ENCODE measurements around the gene ETS1. TPM values are rescaled to one million over a fixed set of nuclear protein-coding genes. Genes with fewer than 3 reads are reported as not detected.
"Not testable (repeated sequence)": the region's sequence is repeated elsewhere in the genome, so short reads cannot be mapped to it uniquely, and the experiment has no call there.

The ETS1 gene
- polyA plus RNA-seq, 1 donor, result 75.5 TPM

GRCh38 chr11:128464878-128465450, 122.4 kb downstream of the ETS1 start:
- no peak for DNase-seq

- DNase-seq, result no peak
Observed at GRCh38 chr11:128463979-128464378, 123.4 kb downstream of the ETS1 start.

GRCh38 chr11:128463371-128463829, 124.0 kb downstream of the ETS1 start:
- peak; percentile 38 for DNase-seq

GRCh38 chr11:128462922-128463321, 124.4 kb downstream of the ETS1 start:
- DNase-seq, result no peak

- no peak for DNase-seq
Observed at GRCh38 chr11:128462189-128462588, 125.2 kb downstream of the ETS1 start.

GRCh38 chr11:128458321-128458720, 129.0 kb downstream of the ETS1 start:
- DNase-seq, result no peak

- no peak for DNase-seq
Observed at GRCh38 chr11:128457874-128458273, 129.5 kb downstream of the ETS1 start.

- no peak for DNase-seq
Observed at GRCh38 chr11:128456566-128457268, 130.6 kb downstream of the ETS1 start.

- DNase-seq, result no peak
Observed at GRCh38 chr11:128455766-128456165, 131.6 kb downstream of the ETS1 start.

- DNase-seq, result no peak
Observed at GRCh38 chr11:128453444-128454336, 133.7 kb downstream of the ETS1 start.

GRCh38 chr11:128451652-128452470, 135.5 kb downstream of the ETS1 start:
- DNase-seq, result no peak

GRCh38 chr11:128450882-128451651, 136.3 kb downstream of the ETS1 start:
- no peak for DNase-seq

GRCh38 chr11:128450425-128450824, 136.9 kb downstream of the ETS1 start:
- DNase-seq, result not testable (repeated sequence)

- no peak for DNase-seq
Observed at GRCh38 chr11:128448981-128449713, 138.2 kb downstream of the ETS1 start.

- no peak for DNase-seq
Observed at GRCh38 chr11:128448200-128448886, 139.0 kb downstream of the ETS1 start.

GRCh38 chr11:128447233-128447632, 140.1 kb downstream of the ETS1 start:
- DNase-seq, result no peak

GRCh38 chr11:128445921-128446320, 141.4 kb downstream of the ETS1 start:
- not testable (repeated sequence) for DNase-seq

GRCh38 chr11:128437136-128437535, 150.2 kb downstream of the ETS1 start:
- no peak for DNase-seq

- DNase-seq, result no peak
Observed at GRCh38 chr11:128434818-128435217, 152.5 kb downstream of the ETS1 start.

GRCh38 chr11:128434411-128434810, 152.9 kb downstream of the ETS1 start:
- DNase-seq, result no peak

Data from left kidney (tissue), 2 donors.